ENCODE data around the gene MAGEF1. TPM values are rescaled to one million over a fixed set of nuclear protein-coding genes. Genes with fewer than 3 reads are reported as not detected.

MAGEF1 gene
- total and polyA plus RNA-seq, 2 donors (not counting 3 experiments of a cell fraction or from before 2014, with no cell fraction given), result 7.0 to 14.2 TPM

GRCh38 chr3:184685055-184685454 is 26.8 kb downstream of the MAGEF1 start:
- Histone ChIP-seq H3K9me1 (replicated peaks; ENCODE audit: control insufficient read depth, extremely low read depth, insufficient read depth, low read length) (no peaks in the 10 kb centered on the region), H3K4me2 (ENCODE audit: insufficient read depth, low read length) (no peak overlapping the region), H3K27me3 (ENCODE audit: control insufficient read depth in 2 of 2, insufficient read depth in 2 of 2, low read length in 2 of 2) (peaks cover 0 to 7% of the 10 kb centered on the region in 2 experiments), H3K27ac (ENCODE audit: insufficient read depth, low read depth, low read length) (no peak overlapping the region), H3K9ac (replicated peaks; ENCODE audit: extremely low read depth, insufficient read depth, low read length) (no peak overlapping the region), H4K20me1 (replicated peaks; ENCODE audit: control insufficient read depth, extremely low read depth, insufficient read depth, low read length) (no peaks in the 10 kb centered on the region), H3K4me1 (ENCODE audit: control insufficient read depth, extremely low read depth, insufficient read depth, low read length) (no peaks in the 10 kb centered on the region), H2AFZ (ENCODE audit: low read depth, low read length) (no peak overlapping the region), H3K9me3 (replicated peaks; ENCODE audit: control insufficient read depth, insufficient read depth, low read length) (no peaks in the 10 kb centered on the region), H3K4me3 (replicated peaks in 1 of 3; ENCODE audit: insufficient read depth in 1 of 3, low read depth in 1 of 3, low read length in 3 of 3) (no peak overlapping the region), H3K79me2 (ENCODE audit: control insufficient read depth, insufficient read depth, low read length) (no peaks in the 10 kb centered on the region), H3K36me3 (ENCODE audit: control insufficient read depth in 2 of 2, extremely low read depth in 1 of 2, insufficient read depth in 2 of 2, low read length in 2 of 2) (no peaks in the 10 kb centered on the region)
- TF ChIP-seq, protein P1, sequence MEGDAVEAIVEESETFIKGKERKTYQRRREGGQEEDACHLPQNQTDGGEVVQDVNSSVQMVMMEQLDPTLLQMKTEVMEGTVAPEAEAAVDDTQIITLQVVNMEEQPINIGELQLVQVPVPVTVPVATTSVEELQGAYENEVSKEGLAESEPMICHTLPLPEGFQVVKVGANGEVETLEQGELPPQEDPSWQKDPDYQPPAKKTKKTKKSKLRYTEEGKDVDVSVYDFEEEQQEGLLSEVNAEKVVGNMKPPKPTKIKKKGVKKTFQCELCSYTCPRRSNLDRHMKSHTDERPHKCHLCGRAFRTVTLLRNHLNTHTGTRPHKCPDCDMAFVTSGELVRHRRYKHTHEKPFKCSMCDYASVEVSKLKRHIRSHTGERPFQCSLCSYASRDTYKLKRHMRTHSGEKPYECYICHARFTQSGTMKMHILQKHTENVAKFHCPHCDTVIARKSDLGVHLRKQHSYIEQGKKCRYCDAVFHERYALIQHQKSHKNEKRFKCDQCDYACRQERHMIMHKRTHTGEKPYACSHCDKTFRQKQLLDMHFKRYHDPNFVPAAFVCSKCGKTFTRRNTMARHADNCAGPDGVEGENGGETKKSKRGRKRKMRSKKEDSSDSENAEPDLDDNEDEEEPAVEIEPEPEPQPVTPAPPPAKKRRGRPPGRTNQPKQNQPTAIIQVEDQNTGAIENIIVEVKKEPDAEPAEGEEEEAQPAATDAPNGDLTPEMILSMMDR (IDR thresholded peaks at IDR 0.05; ENCODE audit: extremely low read depth in 1 of 2, insufficient read depth in 1 of 2, low read depth in 1 of 2, low read length in 2 of 2), result no peak
- TF ChIP-seq GATA2 (IDR thresholded peaks at IDR 0.05; ENCODE audit: insufficient read depth, insufficient read length, low read depth, low read length) (no peak), MYC (IDR thresholded peaks at IDR 0.05; ENCODE audit: low read depth, low read length) (no peak), MAX (IDR thresholded peaks at IDR 0.05; ENCODE audit: insufficient read depth, insufficient read length) (no peak), EZH2 (IDR thresholded peaks at IDR 0.05; ENCODE audit: borderline replicate concordance, low read depth, low read length, severe bottlenecking) (no peak), FOS (IDR thresholded peaks at IDR 0.05; ENCODE audit: borderline replicate concordance, insufficient read depth, low read length) (no peak), JUN (IDR thresholded peaks at IDR 0.05; ENCODE audit: borderline replicate concordance, insufficient read depth, insufficient read length, low read depth) (no peak), POLR2A (IDR thresholded peaks at IDR 0.05; ENCODE audit: low read depth, low read length) (no peak), POLR2AphosphoS5 (IDR thresholded peaks at IDR 0.05; ENCODE audit: insufficient read depth, low read depth, low read length) (no peak)
- BruUV-seq (replicated peaks), result no TSS peak
- DNase-seq (ENCODE audit: low read depth, low spot score) (no peak), FAIRE-seq (no peak)
- intact Hi-C loops (cut with micrococcal nuclease) (no loop called here), dilution Hi-C loops (cut with MboI; ENCODE audit: extremely low pct_ligation_motif_present, low sequenced_read_pairs) (no loop called here)
- ChIA-PET POLR2A (no interaction called here), CTCF (no interaction called here)

Data from endothelial cell of umbilical vein (primary cell).